ENCODE data around the gene TNIK.

GRCh38 chr3:171435757-171436156 lies 24.4 kb downstream of the TNIK start:
- TF ChIP-seq POLR2A (IDR thresholded peaks at IDR 0.05) (no peak), POLR2AphosphoS5 (IDR thresholded peaks at IDR 0.05) (no peak)
- TF ChIP-seq, protein P1, sequence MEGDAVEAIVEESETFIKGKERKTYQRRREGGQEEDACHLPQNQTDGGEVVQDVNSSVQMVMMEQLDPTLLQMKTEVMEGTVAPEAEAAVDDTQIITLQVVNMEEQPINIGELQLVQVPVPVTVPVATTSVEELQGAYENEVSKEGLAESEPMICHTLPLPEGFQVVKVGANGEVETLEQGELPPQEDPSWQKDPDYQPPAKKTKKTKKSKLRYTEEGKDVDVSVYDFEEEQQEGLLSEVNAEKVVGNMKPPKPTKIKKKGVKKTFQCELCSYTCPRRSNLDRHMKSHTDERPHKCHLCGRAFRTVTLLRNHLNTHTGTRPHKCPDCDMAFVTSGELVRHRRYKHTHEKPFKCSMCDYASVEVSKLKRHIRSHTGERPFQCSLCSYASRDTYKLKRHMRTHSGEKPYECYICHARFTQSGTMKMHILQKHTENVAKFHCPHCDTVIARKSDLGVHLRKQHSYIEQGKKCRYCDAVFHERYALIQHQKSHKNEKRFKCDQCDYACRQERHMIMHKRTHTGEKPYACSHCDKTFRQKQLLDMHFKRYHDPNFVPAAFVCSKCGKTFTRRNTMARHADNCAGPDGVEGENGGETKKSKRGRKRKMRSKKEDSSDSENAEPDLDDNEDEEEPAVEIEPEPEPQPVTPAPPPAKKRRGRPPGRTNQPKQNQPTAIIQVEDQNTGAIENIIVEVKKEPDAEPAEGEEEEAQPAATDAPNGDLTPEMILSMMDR (IDR thresholded peaks at IDR 0.05), result no peak

Data from breast epithelium (tissue), 3 donors.